GM23248 (cell line): ENCODE measurements around the gene EBF3.

Experiments used
- EZH2 ChIP-seq: fragments of 200-600 bp; sonication (generic); IDR thresholded peaks from 2 replicates; pipeline ENCODE4 v1.6.1; 2018; ENCODE audit warnings: antibody characterized with exemption, mild to moderate bottlenecking; ENCODE audit not compliant: insufficient read depth, poor library complexity, severe bottlenecking
- EZH2phosphoT487 ChIP-seq: fragments of 200-600 bp; sonication (generic); IDR thresholded peaks from 2 replicates; pipeline ENCODE4 v1.6.1; 2018; ENCODE audit warnings: antibody characterized with exemption, moderate library complexity, mild to moderate bottlenecking, low read depth; ENCODE audit not compliant: insufficient read depth

GRCh38 chr10:129878835-129879234 is 85.2 kb downstream of the EBF3 start:
- TF ChIP-seq EZH2, result no peak
- no peak for TF ChIP-seq EZH2phosphoT487
